ENCODE data around the gene NEK10.
"Not testable (repeated sequence)": the region's sequence is repeated elsewhere in the genome, so short reads cannot be mapped to it uniquely, and the experiment has no call there.

The NEK10 gene, protein sequence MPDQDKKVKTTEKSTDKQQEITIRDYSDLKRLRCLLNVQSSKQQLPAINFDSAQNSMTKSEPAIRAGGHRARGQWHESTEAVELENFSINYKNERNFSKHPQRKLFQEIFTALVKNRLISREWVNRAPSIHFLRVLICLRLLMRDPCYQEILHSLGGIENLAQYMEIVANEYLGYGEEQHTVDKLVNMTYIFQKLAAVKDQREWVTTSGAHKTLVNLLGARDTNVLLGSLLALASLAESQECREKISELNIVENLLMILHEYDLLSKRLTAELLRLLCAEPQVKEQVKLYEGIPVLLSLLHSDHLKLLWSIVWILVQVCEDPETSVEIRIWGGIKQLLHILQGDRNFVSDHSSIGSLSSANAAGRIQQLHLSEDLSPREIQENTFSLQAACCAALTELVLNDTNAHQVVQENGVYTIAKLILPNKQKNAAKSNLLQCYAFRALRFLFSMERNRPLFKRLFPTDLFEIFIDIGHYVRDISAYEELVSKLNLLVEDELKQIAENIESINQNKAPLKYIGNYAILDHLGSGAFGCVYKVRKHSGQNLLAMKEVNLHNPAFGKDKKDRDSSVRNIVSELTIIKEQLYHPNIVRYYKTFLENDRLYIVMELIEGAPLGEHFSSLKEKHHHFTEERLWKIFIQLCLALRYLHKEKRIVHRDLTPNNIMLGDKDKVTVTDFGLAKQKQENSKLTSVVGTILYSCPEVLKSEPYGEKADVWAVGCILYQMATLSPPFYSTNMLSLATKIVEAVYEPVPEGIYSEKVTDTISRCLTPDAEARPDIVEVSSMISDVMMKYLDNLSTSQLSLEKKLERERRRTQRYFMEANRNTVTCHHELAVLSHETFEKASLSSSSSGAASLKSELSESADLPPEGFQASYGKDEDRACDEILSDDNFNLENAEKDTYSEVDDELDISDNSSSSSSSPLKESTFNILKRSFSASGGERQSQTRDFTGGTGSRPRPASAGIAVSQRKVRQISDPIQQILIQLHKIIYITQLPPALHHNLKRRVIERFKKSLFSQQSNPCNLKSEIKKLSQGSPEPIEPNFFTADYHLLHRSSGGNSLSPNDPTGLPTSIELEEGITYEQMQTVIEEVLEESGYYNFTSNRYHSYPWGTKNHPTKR

DNA sequence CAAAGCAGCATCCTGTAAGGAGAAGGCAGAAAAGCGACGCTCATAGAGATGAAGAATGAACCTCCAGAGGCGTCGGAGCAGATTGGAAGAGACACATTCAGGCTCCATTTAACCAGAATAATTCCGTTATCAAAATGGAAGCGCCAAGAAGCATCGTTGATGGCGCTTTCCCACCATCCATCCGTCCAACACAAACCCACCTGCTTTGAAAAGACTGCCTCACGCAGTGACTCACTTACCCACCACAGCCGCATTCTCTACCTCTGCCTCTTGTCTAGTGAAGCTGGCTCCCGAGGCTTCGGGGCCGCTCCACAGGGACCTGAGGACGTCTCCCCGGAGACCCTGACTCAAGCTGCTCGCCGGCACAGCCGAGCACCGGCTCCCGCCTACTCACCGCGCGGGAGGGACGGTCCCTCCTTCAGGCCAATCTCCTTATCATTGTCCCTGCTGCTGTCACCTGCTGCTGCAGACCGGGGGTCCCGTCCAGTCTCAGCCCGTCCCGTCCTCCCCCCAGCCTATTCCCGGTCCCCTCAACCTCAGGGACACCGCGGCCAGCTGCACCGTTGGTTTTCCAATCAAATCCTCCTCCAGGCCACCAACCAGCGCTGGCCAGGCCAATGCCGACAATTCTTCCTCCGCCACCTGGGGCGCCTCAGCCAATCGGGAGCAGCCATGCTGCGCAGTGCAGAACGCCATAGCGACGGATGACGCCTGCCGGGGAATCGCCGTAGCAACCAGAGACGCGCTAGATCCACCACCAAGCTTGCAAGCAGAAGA is at the start of gene NEK10:
Gene NEK10 (minus strand): TSS at position 553 of the 777 bp plus-strand sequence. CDS start 16,501 bp downstream, outside the sequence.
- DNase-seq = peak; percentile 86 to 94

DNA sequence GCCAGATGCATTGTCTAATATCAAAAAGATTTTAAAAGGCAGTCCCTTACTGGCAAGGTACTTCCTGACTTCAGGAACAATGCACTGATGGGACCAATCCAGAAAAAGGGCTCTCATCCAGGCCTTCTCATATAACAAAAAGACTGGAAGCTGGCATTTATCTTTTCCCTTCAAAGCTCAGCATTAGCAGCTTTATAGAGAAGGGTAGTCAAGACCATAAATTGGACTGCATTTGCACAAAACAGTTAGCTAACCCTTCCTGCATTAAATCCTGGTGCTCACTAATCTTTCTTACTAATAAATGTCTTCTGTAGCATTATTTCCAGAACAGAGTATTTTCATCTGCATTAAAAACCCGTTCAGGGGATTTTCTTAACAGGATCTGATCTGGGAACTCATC is 46.0 kb upstream of the NEK10 start:
- no peak for DNase-seq

DNA sequence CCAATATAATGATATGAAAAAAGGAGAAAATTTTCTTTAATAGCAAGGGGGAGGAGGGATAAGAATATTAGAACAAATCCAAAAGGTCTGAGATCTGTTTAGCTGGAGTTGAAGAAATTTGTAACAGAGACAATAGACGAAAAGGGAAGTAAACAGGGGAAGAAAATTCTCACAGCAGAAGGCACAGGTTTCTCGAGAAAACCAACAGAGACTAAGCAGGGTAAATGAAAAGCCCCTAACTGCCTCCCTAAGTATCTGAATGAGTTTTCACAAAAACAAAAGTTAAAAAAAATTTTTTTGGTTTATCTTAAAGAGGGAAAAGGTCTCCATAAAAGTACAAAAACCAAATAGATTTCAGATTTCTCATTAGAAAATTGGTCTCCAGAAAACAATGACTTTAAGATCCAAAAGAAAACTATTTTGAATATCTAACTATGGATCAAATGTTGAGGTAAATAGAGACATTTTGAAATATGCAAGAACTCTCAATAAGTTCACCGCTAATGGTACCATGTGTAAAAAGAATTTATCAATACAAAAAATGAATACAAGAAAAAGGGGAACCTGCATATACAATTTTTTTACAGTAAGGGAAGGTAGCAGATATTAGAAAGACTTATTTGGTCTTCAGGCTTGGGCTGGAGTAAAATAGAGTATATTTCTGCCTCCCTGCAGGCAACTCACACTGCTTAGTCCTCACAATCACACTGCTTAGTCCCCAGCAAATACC is 23.9 kb upstream of the NEK10 start:
- DNase-seq = no peak

DNA sequence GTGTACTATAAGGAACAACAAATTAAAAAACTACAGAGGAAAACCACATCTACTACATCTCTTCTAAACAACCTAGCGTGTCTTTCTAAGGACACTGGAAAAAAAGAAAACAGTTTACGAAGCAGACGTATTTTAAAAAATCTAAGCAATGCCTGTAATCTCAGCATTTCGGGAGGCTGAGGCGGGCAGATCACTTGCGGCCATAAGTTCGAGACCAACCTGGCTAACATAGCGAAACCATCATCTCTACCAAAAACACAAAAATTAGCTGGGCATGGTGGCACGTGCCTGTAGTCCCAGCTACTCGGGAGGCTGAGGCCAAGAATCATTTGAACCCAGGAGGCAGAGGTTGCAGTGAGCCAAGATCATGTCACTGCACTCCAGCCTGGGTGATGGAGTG is 23.2 kb upstream of the NEK10 start:
- DNase-seq = not testable (repeated sequence)

DNA sequence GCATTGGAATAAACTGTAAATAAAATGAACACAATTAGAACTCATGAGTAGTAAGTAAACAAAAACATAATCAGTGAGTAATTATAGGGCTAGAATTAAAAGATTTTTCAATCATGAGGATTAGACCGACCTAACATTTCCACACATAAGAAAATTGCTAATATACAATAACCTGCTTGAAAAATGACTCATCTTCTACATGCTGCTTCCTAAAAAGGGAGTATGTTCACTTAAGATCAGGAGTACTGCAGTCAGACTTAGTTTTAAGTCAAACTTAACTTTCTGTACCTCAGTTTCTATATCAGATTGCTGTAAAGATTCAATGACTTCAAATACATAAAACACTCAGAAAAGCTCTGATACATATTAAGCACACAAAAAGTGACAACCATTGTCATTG is 22.6 kb upstream of the NEK10 start:
- DNase-seq = no peak

DNA sequence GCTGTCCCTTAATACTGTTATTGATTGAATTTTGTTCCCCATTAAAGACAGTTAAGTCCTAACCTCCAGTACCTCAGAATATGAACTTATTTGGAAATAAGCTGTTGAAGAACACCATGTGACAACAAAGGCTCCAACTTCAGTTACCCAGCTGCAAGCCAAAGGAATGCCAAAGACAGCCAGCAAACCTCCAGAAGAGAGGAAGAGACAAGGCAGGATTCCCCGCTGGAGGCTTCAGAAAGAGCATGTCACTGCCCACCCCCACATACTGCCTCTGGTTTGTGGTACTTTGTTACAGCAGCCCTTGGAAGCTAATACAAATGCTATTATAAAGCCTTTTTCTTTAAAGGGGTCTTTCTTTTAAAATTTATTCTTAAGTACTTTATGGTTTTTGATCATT is 18.4 kb upstream of the NEK10 start:
- no peak for DNase-seq

DNA sequence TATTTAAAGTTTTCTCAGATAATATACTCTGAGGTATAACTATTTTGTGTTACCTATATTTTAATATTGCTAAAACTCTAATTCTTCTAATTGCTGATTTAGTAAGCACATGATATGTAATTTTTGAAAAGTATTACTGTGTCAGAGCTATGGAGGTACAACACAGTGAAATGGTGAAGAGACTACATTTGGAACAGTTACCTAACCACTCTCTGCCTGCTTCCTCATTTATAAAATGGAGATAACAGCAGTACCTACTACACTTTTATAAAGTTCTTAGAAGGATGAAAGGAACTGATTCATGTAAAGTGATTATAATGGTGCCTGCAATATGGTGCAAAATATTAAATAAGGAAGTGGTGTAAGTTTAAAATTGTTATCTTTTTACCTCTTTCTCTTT is 16.3 kb upstream of the NEK10 start:
- DNase-seq = no peak

DNA sequence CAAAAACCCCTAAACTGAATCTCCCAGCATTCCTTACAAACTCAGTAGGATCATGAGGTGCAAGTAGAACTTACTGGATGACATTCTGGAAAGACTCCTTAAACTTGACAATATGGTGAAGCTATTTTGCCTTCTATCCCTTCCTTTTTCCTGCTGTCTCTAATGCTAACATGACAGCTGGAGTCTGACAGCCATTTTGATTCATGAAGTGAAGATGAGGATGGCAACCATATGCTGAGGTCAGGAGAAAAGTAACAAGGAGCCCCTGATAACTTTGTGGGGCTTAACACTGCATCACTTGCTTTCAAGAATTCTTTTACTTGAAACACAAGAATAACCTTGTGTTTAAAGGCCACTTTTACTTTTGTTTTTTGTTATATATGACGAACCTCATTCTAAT is 15.0 kb upstream of the NEK10 start:
- no peak for DNase-seq

DNA sequence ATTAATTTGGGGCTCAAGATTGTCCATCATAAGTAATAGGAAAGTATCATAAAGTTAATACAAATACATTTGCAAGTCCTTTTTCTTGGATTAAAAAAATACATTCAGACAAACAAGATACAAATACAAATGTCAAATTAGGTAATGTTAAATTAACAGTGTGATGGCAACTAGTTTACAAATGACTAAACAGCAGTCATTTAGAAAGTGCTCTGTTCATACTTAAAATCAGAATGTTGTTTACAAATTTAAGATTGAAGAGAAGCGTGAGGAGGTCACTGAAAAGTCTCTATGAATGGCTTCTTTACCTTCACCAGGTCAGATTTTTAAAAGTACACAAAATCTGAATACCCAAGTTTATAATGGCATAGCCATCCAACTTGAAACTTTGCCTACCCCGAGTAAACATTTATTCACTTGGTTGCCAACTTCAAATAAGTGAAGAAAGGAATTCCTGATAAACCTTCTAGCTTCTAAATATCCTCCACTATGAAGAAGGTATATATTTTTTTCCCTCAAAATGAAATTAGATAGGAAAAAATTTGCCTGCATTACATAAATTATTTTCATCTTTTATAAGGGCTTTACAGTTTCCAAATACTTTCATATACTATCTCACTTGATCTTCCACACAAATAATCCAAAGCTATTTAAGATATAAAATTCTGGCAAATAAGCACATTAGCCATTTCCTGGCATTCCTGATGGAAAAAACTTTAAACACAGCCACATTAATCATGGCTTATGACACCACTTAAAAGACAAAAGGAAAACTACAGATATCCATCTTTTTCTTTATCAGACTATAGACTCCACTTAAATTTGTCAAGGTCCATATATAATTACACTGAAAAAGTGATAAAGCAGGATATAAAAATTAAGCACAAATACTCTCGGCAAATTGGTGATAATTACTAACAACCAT is 11.5 kb upstream of the NEK10 start:
- DNase-seq = no peak

DNA sequence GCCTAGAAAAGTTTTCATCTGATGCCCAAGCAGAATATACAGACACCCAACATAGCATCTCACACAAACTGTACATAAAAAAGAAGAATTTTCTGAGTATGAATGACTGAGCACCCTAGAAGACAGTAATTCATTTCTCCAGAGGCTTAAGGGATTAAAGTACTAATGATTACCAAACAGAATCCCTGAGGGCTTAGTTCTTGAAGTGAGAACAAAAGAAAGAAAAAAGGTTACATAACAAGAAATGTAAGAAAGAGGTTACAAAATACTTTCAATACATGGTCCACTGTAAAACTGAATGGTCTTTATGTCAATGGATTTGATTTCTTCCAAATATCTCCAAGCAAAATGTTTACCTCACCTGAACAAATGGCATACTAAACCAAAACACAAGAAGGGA is 9.1 kb upstream of the NEK10 start:
- no peak for DNase-seq

DNA sequence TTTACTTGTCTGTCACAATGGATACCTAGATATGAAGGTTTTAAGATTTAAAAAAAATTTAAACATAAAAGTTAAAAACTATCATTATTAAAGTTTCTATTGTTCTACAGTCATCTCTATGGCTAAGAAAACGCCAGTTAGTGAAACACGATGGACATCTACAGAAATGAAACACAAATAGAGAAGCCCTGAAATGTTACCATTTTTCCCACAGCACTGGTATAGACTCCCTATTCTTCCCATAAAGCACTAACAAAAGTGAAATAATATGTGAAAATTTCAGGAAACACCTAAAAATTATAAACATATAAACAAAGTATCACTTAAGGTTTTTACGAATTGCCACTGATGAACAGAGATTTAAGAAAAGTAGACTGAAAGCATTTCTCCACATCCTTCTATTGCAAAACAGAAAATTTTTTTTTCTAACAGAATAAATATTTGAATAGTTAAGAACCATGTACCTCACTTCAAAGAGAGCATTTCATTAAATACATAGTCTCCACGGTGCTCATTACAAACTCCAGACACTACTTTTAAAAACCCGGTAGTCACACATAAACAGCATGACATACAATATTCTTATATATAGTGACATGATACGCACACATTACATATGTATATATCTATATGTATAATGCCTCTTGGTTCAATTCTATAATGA is 7.1 kb upstream of the NEK10 start:
- DNase-seq = no peak

DNA sequence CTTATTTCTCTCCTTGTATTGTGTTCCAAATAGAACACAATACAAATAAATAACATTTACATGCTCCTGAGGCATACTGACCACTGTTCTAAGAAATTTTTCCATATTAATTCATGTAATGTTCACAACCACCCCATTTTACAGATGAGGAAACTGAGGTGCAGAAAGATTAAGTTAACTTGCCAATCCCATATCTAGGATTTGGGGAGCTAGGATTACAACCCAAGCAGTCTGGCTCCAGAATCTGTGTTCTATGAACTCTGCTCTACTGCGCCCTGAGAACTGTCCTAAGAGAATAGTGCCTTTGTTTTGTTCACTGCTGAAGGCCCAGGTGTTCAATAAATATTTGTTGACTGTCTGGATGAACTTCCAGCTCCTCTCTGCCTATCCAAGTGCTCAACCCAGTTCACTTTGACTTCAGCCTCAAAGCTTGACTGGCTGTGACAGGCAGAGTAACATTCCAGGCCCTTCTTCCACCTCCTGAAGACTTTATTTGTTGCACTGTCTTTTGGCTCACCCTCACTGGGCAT is 3.1 kb downstream of the NEK10 start:
- no peak for DNase-seq

DNA sequence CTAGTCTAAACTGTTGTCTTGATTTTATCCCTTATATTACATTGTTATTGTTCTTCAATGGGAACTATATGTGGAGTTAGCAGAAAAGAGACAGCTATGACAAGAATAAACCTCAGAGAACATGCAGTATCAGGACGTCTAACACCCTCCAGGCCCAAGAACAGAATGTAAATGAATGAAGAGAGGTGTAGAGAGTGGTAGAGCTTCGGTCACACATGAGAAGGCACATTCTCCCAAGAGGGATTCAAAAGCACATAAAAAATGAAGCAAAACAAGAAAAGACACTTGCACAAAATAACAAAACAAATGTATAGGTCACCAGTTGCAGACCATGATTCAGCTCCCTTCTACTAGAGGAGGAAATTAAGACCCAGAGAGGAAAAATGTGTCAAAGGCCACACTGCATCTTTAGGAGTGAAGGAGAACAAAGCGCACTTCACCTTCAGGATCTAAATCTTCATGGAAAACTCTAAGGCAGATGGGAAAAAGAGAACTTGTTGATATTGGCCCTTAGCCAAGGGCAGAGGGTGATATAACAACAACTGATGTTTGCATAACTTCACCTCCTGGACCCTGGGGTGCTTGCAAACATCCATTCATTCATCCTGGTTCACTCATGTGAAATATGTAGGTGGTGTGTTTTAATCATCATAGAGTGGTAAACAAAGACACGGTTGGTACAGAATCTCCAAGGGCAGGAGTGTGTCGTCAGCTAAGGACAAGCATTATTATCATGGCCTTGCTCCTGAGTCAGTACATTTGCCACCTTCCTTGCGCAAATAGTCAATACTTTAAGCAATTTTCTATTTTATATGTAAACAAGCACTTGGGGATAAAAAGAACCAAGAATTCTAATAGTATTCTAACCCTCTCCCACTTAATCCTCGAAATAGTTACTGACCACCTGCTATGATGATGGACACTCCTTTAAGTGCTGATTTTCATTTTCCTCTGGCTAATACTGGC is 8.8 kb downstream of the NEK10 start:
- DNase-seq = peak in 1 of 2 donors; percentile 4

DNA sequence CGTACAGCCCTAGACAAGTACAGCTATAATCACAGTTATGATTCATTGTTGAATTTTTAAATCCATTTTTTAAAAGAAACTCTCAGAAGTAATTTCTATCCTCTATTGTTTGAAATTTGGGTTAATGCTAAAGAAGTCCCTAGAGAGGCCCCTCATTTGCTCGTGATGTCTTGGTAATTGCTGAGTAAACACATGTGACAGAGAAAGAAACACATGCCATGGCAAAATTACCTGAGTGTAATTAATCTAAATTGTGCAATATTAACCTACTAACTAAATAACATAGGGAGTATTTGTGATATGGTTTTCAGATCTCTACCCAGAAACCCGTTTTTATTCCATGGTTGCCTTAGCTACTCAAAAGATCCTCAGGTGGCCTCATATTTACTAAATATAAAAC is 10.8 kb downstream of the NEK10 start:
- no peak for DNase-seq

DNA sequence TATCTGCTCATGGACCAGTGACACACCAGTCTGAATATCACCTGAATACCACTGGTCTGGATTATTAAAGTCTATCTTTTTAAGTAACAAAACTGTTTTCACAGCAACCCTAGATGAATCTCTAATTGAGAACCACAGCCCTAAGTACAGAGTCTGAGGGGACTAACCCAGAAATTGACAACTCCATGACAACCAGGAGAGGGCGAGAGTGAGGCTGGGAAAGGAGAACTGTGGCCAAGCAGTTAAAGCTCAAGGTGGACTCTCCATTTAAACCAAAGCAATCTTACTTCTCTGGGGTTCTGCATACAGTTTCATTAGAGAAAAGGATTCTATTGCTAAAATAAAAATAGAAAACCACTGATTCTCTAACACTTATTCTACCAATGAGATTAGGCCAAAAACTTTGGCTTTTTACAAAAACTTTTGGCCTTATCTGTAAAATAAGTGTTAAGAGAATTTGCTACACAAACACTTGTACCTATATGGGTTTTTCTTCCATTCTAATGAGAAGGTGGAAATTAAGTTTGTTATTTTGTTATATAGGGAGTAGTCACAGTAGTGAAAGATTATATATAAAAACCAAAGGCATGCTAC is 11.4 kb downstream of the NEK10 start:
- peak; percentile 45 to 73 for DNase-seq

DNA sequence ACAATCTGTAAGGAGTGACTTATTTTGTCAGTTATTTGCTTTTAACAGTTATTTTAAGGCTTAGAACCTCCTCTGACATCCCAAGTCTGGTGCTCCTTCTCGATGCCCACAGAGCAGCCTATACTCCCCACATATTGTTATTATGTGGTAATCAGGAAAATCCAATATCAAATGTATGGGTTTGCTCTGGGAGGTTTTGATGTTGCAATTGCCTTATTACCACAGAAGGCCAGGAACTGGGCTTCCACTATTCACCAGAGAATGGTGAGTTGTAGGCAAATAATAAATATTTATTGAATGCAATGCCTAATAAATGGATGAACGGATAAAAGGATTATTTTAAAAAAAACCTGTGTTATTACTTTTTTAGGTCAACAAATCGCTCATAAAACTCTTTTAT is 12.2 kb downstream of the NEK10 start:
- DNase-seq = peak; percentile 18 to 33

DNA sequence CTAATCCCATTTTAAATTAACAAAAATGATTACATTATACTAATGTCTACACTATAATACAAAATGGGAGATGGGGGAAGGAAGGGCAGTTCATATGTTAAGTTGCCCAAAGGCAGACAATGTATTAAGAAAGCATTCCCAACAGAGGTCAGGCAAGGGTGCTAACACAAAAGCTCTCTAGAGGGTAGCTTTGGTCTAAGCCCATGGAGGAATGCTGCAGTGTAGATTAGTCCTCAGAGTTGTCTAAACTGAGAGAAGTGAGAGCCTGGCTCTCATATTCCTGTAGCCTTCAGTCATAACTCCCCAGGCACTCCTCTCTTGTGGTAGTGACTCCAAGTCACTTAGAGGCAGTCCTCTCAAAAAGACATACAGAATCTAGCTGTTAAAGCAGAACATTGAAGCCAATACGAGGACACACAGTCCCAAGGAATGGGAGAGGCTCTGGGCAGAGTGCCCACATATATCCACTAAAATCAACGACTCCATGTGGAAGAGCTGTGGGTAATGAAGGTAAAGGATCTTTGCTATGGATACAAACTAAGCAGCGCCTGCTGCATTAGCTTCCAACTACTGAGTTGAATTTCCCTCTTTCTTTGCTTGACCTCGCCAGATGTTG is 14.5 kb downstream of the NEK10 start:
- no peak for DNase-seq

DNA sequence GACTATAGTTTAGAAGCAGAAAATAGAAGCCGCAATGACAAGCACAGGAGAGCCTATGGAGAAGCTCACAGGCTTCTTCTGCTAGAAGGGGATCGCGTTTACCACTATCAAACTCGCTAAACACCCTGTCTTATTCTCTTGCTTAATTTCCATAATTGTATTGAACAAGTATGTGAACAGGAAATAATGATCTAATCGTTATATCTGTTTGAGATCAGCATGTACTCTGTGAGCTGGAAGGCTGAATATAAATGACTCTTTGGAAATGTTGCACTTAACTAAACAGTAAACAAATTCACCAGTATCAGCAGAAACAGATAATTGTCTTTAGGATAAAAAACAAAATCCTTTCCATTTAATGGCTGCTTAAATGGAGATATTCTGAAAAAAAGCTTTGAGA is 15.0 kb downstream of the NEK10 start:
- no peak for DNase-seq
